H7 (cell line): ENCODE measurements around the gene SLC6A13. TPM values are rescaled to one million over a fixed set of nuclear protein-coding genes. Genes with fewer than 3 reads are reported as not detected.
A peak's percentile ranks its signal among the peaks of the same experiment; 100 is the strongest.
"Not testable (repeated sequence)": the region's sequence is repeated elsewhere in the genome, so short reads cannot be mapped to it uniquely, and the experiment has no call there.

Experiments
- DNase-seq: peaks from one replicate; pipeline ENCODE4 v3.0.0; 2012
- H3K27me3 ChIP-seq: 2 replicates; pipeline ENCODE4 v1.6.0; 2011; ENCODE audit warnings: mild to moderate bottlenecking, low read length; ENCODE audit not compliant: control insufficient read depth, insufficient read depth
- H3K36me3 ChIP-seq: replicated peaks from 2 replicates; pipeline ENCODE4 v1.5.1; 2011; ENCODE audit warnings: low read length; ENCODE audit not compliant: control insufficient read depth, insufficient read depth
- H3K4me3 ChIP-seq: 2 replicates; pipeline ENCODE4 v1.5.1; 2011; ENCODE audit warnings: low read depth, mild to moderate bottlenecking, control low read depth, low read length, moderate library complexity; ENCODE audit not compliant: insufficient read depth
- total RNA-seq: library from RNA; depleted of rRNA; stranded (reverse); fragments of >200 nt; shearing (Covaris generic); gene quantifications from 2 replicates; pipeline ENCODE4 v1.2.3, GENCODE V29; 2014; rRNA removed

The SLC6A13 gene
- total RNA-seq = not detected in 2 replicates

GRCh38 chr12:262817-263216, at the start of gene SLC6A13:
TSS of gene SLC6A13 (minus strand) at chr12:262836. CDS start at chr12:260052, 2,784 bp downstream.
- H3K4me3 ChIP-seq = no peak within 1 kb of the TSS
- DNase-seq = peak; percentile 7
- no peaks in the 10 kb centered on the region for H3K36me3 ChIP-seq
- H3K27me3 ChIP-seq = no peaks in the 10 kb centered on the region

- Histone ChIP-seq H3K36me3 (peaks cover 6% of the 10 kb centered on the region), H3K4me3 (no peak overlapping the region), H3K27me3 (no peaks in the 10 kb centered on the region)
- no peak for DNase-seq
Measured at GRCh38 chr12:308511-308910, 45.9 kb upstream of the SLC6A13 start.

GRCh38 chr12:307406-307805, 44.8 kb upstream of the SLC6A13 start:
- H3K4me3 ChIP-seq = no peak overlapping the region
- no peaks in the 10 kb centered on the region for H3K27me3 ChIP-seq
- peaks cover 6% of the 10 kb centered on the region for H3K36me3 ChIP-seq
- no peak for DNase-seq

GRCh38 chr12:304805-305204, 42.2 kb upstream of the SLC6A13 start:
- H3K4me3 ChIP-seq = no peak overlapping the region
- peaks cover 6% of the 10 kb centered on the region for H3K36me3 ChIP-seq
- H3K27me3 ChIP-seq = no peaks in the 10 kb centered on the region
- DNase-seq = no peak

GRCh38 chr12:302766-303165, 40.1 kb upstream of the SLC6A13 start:
- H3K27me3 ChIP-seq, H3K4me3 ChIP-seq, H3K36me3 ChIP-seq, DNase-seq: not testable (repeated sequence)

- not testable (repeated sequence) for H3K4me3 ChIP-seq, H3K27me3 ChIP-seq, H3K36me3 ChIP-seq, DNase-seq
Measured at GRCh38 chr12:300166-300565, 37.5 kb upstream of the SLC6A13 start.

- H3K36me3 ChIP-seq, H3K4me3 ChIP-seq, H3K27me3 ChIP-seq, DNase-seq: not testable (repeated sequence)
Measured at GRCh38 chr12:299511-299910, 36.9 kb upstream of the SLC6A13 start.

- not testable (repeated sequence) for DNase-seq, H3K36me3 ChIP-seq, H3K27me3 ChIP-seq, H3K4me3 ChIP-seq
Measured at GRCh38 chr12:298059-298458, 35.4 kb upstream of the SLC6A13 start.

- Histone ChIP-seq H3K4me3 (no peak overlapping the region), H3K36me3 (peaks cover 7% of the 10 kb centered on the region), H3K27me3 (no peaks in the 10 kb centered on the region)
- no peak for DNase-seq
Measured at GRCh38 chr12:295132-295531, 32.5 kb upstream of the SLC6A13 start.

- H3K4me3 ChIP-seq = no peak overlapping the region
- no peaks in the 10 kb centered on the region for H3K27me3 ChIP-seq
- peaks cover 7% of the 10 kb centered on the region for H3K36me3 ChIP-seq
- DNase-seq = no peak
Measured at GRCh38 chr12:293199-293598, 30.6 kb upstream of the SLC6A13 start.

- H3K36me3 ChIP-seq = peaks cover 7% of the 10 kb centered on the region
- H3K27me3 ChIP-seq = no peaks in the 10 kb centered on the region
- no peak overlapping the region for H3K4me3 ChIP-seq
- DNase-seq = no peak
Measured at GRCh38 chr12:292186-292585, 29.6 kb upstream of the SLC6A13 start.

- no peak overlapping the region for H3K4me3 ChIP-seq
- no peak for DNase-seq
- H3K36me3 ChIP-seq = peaks cover 4% of the 10 kb centered on the region
- H3K27me3 ChIP-seq = no peaks in the 10 kb centered on the region
Measured at GRCh38 chr12:291153-291723, 28.6 kb upstream of the SLC6A13 start.

GRCh38 chr12:288687-289086, 26.1 kb upstream of the SLC6A13 start:
- DNase-seq = no peak
- Histone ChIP-seq H3K36me3 (peaks cover 6% of the 10 kb centered on the region), H3K27me3 (no peaks in the 10 kb centered on the region), H3K4me3 (no peak overlapping the region)

GRCh38 chr12:286531-287300, 24.1 kb upstream of the SLC6A13 start:
- DNase-seq = no peak
- Histone ChIP-seq H3K27me3 (no peaks in the 10 kb centered on the region), H3K4me3 (no peak overlapping the region), H3K36me3 (peaks cover 3% of the 10 kb centered on the region; the same call in 1 of the 2 replicates)

- H3K4me3 ChIP-seq = no peak overlapping the region
- no peaks in the 10 kb centered on the region for H3K36me3 ChIP-seq
- DNase-seq = no peak
- H3K27me3 ChIP-seq = no peaks in the 10 kb centered on the region
Measured at GRCh38 chr12:278046-278445, 15.4 kb upstream of the SLC6A13 start.
